LNCAP (cell line): ENCODE data around the gene SNAP23.

ENCODE experiments used
- TF ChIP-seq, protein P1 (sequence below): fragments of 450-650 bp; IDR thresholded peaks from 2 replicates; pipeline ENCODE4 v1.5.1; 2017; ENCODE audit warnings: mild to moderate bottlenecking

The SNAP23 gene

DNA sequence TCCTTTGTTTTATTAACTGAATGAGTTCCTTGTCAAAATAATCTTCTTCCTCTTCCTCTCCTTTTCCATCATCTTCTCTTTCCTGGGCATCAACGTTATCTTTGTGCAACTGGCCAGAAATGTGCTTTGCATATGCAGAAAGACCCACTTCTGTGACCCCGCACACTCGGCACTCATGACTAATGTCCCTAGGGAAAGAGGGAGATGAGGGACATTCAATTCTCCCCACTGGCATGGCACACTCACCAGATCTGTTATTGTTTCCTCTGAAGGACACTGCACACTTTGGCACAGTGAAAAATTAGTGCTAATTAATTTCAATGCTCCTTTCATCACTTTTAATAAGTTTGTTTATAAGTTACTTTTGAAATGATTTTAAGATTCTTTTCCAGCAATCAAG, 38.5 kb upstream of the SNAP23 start:
- TF ChIP-seq, protein P1, sequence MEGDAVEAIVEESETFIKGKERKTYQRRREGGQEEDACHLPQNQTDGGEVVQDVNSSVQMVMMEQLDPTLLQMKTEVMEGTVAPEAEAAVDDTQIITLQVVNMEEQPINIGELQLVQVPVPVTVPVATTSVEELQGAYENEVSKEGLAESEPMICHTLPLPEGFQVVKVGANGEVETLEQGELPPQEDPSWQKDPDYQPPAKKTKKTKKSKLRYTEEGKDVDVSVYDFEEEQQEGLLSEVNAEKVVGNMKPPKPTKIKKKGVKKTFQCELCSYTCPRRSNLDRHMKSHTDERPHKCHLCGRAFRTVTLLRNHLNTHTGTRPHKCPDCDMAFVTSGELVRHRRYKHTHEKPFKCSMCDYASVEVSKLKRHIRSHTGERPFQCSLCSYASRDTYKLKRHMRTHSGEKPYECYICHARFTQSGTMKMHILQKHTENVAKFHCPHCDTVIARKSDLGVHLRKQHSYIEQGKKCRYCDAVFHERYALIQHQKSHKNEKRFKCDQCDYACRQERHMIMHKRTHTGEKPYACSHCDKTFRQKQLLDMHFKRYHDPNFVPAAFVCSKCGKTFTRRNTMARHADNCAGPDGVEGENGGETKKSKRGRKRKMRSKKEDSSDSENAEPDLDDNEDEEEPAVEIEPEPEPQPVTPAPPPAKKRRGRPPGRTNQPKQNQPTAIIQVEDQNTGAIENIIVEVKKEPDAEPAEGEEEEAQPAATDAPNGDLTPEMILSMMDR, result no peak

DNA sequence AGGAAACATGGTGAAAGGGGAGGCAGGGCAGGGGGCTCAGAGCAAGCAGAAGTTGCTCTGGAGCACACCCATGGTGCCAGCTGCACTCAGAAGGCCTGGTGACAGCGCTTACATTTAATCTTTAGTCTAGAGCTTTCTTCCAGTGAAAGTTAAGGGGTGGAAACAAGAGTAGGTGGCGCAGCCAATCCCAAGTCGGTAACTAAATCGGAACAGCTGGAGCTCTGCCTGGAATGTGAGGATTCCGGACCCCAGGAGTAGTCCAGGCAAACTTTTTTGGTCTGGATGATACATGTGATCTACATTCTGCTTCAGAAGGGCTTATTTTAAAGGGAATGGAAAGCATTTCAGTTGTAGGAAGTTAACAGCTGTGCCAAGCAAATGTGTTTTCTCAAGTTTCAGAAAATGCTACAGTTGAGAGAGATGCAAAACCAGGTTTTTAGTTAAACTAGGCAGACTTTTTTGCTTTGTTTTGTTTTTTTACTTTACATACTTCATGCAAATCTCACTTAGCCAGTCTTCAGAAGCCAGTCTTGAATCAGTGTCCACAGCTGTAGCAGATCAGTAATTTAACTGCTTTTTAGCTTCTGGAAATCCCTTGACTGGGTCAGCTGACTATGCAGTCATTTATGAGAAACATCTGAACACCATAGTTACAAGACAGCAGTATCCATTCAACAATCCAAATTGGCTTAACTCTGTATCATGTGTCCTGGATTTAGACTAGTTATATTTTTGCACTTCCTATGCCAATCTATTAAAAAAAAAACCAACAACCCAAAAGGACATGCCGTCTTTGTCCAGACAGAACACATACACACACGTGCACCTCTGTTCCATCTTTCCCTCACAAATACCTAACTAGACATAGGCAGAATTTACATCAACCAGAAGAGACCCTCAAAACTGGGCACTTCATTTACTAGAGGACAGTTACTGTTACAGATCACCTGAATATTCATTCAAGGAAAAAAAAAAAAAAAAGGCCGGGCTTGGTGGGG, 37.7 kb upstream of the SNAP23 start:
- TF ChIP-seq, protein P1, result no peak

DNA sequence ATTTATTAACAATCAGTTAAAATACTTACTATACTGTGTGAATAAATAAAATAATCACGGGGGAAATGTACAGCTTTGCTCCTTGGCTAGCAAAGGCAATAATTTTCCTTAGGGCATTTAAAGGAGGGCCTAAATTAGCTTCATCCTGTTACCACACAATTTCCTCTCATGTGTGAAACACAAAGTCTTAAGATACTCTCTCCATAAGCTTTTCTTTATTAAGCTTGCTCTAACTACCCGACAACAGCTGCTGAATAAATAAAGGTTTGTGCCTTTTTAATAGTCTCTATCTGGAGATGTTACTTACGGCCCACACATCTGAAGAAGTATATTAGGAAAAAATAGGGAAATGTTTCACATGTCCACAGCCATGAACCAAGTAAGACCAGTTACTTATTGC, 34.2 kb upstream of the SNAP23 start:
- TF ChIP-seq, protein P1, result no peak

DNA sequence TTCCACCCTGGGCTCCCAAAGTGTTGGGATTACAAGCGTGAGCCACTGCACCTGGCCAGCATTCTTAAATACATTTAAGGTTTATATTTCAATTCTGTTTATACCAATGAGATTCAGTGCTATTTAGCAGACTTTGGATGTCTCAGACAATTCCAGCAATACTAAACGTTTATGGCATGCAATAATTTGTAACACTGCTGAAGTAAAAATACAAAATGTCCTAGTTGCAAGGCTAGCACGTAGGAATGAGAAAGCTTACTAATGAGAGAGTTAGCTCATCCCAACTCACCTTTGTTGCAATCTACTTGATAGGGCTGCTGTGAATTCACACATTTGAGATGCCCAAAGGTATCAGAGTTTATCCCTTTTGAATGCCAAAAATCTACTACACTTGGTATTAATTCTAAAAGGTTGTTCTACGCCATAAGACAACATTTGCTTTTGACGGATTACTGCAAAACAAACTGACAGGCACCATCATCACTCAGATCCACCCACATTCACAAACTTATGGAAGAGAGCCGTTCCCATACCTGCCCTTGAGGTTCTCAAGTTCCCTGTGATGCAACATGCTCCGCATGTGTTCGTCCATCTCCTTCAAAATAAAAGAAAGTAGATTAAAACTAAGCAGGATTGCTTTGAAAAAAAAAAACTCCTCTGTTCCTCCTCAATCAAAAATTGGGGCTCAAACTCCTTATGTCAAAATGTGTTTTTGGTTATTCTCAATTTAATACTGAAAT, 29.7 kb upstream of the SNAP23 start:
- TF ChIP-seq, protein P1, result no peak

DNA sequence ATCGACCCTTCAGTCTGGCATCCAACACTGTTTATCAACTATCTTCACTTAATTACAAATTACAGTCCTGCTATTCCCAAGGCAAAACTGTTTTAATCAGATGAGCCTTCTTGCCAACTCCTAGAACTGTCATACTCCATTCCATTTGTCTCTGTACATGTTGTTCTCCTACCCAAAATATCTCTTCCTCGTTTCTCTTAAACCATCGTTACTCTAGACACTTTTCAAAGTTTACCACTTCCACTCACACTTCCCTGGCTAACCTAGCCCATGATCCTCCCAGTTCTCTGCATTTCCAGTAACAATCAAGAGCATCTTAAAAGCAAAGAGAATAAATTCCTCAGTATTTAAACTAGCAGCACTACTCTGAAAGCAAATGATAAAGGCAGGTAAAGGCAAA, 24.4 kb upstream of the SNAP23 start:
- TF ChIP-seq, protein P1, result no peak

DNA sequence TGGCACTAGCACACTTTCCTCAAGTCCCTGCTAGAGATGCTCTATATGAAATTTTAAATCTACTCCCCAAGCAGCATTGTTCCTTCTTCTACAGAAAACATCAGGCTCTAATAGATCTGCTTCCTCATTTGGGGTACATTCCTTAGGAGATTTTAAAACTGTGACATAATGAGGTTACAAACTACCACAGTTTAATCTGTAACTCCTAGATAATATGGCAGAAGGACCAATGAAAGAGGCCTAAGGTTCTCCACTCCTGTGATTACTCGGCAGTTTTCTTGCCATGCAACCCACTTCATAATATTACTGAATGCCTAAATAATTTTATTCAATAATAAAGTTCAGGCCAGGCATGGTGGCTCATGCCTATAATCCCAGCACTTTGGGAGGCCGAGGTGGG, 20.6 kb upstream of the SNAP23 start:
- TF ChIP-seq, protein P1, result no peak

DNA sequence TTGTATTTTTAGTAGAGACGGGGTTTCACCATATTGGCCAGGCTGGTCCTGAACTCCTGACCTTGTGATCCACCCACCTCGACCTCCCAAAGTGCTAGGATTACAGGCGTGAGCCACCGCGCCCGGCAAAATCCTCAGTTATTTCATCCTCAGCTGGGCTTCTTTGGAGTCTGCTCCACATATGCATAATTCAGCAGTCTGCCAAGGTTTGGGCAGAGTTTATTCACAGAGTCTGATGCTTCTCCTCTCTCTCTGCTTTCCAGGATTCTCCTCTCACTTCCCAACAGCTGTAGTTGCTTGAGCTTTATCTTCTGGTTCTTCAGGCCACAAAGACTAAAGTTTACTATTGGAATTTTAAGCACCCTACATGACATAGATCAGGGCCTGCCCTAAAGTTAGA, 12.7 kb upstream of the SNAP23 start:
- TF ChIP-seq, protein P1, result no peak
